ENCODE data around the gene SOWAHD.
"Not testable (repeated sequence)": the region's sequence is repeated elsewhere in the genome, so short reads cannot be mapped to it uniquely, and the experiment has no call there.

Gene SOWAHD

DNA sequence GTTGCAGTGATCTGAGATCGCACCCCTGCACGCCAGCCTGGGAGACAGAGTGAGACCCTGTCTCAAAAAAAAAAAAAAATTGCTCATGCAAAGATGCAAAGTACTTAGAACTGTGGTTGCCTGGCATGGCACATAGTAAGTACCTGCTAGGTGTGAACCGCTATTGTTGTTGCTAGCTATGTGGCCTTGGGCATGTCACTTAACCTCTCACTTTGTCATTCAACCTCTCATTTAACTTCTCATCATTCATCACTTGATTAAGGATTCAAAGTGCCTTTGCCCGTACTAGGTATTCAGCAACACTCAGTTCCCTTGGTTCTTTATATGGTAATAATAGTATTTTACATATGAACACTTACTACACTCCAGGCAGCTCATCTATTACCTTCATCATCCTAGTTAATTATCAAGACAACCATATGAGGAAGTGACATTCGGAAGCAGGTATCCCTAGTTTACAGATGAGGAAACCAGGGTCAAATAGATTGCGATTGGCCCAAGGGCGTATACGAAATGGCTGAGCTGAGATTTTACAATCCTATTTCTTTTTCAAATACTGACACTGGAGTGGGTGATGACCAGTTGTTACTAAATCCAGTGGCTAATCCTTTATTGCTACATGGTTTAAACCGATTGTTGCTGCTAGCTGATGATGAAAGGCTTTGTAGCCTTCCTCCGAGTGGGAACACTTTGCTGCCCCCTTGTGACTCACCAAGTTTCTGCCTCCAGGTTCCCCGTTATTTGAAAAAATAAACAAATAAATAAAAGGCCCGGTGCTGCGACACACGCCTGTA is 28.8 kb upstream of the SOWAHD start:
- TF ChIP-seq, protein P1, sequence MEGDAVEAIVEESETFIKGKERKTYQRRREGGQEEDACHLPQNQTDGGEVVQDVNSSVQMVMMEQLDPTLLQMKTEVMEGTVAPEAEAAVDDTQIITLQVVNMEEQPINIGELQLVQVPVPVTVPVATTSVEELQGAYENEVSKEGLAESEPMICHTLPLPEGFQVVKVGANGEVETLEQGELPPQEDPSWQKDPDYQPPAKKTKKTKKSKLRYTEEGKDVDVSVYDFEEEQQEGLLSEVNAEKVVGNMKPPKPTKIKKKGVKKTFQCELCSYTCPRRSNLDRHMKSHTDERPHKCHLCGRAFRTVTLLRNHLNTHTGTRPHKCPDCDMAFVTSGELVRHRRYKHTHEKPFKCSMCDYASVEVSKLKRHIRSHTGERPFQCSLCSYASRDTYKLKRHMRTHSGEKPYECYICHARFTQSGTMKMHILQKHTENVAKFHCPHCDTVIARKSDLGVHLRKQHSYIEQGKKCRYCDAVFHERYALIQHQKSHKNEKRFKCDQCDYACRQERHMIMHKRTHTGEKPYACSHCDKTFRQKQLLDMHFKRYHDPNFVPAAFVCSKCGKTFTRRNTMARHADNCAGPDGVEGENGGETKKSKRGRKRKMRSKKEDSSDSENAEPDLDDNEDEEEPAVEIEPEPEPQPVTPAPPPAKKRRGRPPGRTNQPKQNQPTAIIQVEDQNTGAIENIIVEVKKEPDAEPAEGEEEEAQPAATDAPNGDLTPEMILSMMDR (IDR thresholded peaks at IDR 0.05; ENCODE audit: low read depth, low read length) = peak; percentile 56
- peak; percentile 36 for DNase-seq (ENCODE audit: extremely low read depth, low read depth)

DNA sequence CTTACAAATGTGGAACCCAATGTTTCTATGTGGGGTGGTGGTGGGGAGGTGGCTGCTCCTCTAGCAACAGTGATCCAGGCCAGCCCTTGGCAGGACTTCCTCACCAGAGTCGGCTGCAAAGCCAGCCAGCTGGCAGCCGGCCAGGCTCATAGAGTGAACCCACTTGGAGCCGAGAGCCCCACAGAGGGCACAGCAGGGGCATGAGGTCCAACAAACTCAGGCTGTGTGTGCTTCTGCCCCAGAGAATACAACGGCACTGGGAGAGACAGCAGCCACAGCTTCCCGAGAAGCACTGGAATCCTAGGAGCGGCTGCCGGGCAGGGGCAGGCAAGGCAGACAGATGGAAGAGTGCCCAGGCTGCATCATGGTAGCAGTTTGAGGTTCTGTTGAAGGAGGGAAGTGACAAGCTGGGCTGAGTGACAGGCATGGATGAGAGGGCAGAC is 23.5 kb upstream of the SOWAHD start:
- TF ChIP-seq, protein P1 (IDR thresholded peaks at IDR 0.05; ENCODE audit: low read depth, low read length) = no peak
- DNase-seq (ENCODE audit: extremely low read depth, low read depth) = no peak

DNA sequence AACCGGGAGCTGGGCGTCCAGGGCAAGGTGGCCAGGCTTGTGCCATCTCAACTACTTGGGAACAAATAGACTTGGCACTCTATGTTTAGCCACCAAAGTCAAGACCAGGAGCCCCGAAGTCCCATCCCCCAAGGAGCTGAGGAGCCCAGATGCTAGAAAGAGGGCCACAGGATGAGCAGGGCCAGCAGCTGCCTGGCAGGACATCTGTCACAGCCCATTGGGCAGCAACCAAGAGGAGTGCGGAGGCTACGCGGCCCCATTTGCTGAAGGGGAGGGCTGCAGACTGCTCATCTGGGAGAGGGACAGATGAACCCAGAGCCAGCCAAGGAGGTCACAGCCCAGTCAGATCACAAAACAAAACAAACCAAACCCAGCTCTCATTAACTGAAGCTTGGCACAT is 22.9 kb upstream of the SOWAHD start:
- DNase-seq (ENCODE audit: extremely low read depth, low read depth) = no peak
- TF ChIP-seq, protein P1 (IDR thresholded peaks at IDR 0.05; ENCODE audit: low read depth, low read length) = no peak

DNA sequence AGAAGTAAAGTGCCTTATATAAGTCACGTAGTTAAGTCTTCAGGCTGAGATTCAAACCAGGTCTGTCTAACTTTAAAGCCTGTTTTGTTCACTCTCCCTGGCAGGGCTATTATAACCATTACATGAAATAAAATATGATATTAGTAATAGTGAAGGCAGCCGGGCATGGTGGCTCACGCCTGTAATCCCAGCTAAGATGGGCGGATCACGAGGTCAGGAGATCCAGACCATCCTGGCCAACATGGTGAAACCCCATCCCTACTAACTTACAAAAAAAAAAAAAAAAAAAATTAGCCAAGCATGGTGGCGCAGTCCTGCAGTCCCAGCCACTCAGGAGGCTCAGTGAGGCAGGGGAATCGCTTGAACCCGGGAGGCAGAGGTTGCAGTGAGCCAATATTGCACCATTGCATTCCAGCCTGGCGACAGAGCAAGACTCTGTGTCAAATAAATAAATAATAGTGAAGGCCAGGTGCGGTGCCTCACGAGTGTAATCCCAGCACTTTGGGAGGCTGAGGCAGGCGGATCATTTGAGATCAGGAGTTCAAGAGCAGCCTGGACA is 22.1 kb upstream of the SOWAHD start:
- TF ChIP-seq, protein P1 (IDR thresholded peaks at IDR 0.05; ENCODE audit: low read depth, low read length) = no peak
- no peak for DNase-seq (ENCODE audit: extremely low read depth, low read depth)

DNA sequence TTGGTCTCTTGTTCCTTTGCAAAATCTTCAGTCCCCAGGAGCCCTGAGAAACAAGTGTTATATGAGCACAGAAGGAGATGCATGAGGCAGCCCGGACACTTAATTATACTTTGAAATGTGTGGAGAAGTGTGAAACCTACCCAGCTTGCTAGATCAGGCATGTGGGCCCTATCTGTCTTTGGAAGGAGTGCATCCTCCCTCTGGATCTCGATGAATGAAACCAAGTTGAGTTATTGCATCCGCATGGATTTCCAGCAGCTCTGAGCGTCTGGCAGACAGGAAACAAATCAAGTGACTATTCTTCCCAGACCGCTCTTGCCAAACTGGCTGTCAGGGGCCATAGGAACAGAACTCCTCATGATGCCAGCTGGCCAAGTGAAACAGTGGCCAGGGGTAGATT is 19.6 kb upstream of the SOWAHD start:
- TF ChIP-seq, protein P1 (IDR thresholded peaks at IDR 0.05; ENCODE audit: low read depth, low read length) = no peak
- DNase-seq (ENCODE audit: extremely low read depth, low read depth) = no peak

DNA sequence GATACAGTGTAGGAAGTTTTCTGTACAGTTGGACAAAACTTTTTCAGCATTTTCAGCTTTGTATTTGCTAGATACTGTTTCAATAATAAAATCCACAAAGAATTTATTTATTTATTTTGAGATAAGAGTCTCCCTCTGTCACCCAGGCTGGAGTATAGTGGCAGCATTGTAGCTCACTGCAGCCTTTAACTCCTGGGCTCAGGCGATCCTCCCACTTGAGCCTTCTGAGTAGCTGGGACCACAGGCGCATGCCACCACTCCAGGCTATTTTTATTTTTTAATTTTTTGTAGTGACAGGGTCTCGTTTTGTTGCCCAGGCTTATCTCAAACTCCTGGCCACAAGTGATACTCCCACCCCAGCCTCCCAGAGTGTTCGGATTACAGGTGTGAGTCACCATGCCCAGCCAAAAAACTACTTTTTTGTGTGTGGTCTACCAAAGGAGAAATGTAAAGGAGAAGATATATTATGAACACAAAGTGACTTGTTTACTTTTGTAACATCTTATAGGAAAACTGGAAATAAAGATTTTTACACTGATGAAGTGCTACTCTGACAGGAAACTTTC is 13.0 kb upstream of the SOWAHD start:
- DNase-seq (ENCODE audit: extremely low read depth, low read depth) = no peak
- TF ChIP-seq, protein P1 (IDR thresholded peaks at IDR 0.05; ENCODE audit: low read depth, low read length) = no peak

DNA sequence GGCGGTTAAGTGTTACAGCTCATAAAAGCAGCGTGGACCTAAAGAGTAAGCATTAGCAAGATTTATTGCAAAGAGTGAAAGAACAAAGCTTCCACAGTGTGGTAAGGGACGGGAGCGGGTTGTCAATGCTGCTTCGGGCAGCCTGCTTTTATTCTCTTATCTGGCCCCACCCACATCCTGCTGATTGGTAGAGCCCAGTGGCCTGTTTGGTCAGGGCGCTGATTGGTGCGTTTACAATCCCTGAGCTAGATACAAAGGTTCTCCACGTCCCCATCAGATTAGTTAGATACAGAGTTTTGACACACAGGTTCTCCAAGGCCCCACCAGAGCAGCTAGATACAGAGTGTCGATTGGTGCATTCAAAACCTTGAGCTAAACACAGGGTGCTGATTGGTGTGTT is 8.3 kb upstream of the SOWAHD start:
- not testable (repeated sequence) for DNase-seq (ENCODE audit: extremely low read depth, low read depth)

DNA sequence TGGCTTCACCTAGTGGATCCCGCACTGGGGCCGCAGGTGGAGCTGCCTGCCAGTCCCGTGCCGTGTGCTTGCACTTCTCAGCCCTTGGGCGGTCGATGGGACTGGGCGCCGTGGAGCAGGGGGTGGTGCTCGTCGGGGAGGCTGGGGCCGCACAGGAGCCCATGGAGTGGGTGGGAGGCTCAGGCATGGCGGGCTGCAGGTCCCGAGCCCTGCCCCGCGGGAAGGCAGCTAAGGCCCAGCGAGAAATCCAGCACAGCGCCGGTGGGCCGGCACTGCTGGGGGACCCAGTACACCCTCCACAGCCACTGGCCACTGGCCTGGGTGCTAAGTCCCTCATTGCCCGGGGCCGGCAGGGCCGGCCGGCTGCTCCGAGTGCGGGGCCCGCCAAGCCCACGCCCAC is 7.6 kb upstream of the SOWAHD start:
- not testable (repeated sequence) for DNase-seq (ENCODE audit: extremely low read depth, low read depth)

Measured in AG09319 (cell line).